NCI-H1048 (cell line): ENCODE measurements around the gene LRP2.
"Not testable (repeated sequence)": the region's sequence is repeated elsewhere in the genome, so short reads cannot be mapped to it uniquely, and the experiment has no call there.

Experiments used
- DNase-seq: peaks from one replicate; lab custom pipeline; 2025; lab: John Stamatoyannopoulos, UW

Gene LRP2

DNA sequence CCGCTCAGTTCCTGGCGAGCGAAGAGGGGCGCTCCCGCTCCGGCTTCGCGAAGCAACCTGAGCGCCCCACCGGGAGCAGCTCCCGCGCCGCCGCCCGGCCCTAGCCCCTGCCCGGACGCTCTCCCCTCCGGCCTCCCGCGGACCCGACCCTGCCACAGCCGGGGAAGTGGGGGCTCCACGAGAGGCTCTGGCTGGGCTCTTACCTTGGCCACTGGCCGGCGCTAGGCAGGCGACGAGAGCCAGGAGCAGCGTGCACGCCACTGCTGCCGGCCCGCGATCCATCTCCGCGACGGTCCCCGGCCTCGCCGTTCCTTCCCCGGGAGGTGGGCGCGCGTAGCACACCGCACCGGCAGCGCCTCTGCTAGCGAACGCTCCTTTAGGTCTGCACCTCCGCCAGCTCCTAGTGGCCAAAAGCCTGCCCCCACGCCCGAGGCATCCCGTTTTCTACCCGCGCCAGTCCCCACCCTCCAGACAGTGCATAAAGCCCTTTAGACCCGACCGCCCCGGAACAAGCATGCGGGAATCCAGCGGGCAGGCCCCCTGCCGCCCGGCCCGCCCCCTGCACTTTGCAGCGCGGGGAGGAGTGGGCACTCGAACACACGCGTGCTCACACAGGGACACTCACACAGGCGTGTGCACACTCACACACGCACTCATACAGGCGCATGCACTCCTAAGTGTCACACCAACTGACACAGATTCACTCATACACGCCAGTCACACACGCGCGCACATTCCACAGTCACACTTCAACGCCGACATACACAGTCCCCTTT is at the start of gene LRP2:
LRP2 (minus strand) TSS at position 417 of the 776 bp plus-strand sequence; CDS start at position 282, 135 bp downstream.
- DNase-seq, result no peak

DNA sequence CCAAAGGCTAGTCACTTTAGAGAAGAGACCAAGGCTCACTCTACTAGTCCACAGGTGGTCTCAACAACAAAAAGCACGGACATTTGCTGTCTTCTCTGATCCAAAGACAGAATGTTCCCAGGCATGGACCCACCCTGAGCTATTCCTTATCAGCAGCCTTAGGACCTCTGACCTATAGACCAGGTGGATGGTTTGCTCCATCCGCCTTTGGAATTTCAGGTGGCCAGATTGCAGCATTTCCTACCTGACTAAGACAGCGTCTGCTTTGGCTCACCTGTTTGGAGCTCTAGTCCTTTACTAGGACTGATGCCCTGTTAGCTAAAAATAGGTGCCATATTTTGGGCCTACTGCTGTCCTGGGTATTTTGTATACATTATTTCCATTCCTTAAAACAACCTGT is 44.6 kb upstream of the LRP2 start:
- no peak for DNase-seq

DNA sequence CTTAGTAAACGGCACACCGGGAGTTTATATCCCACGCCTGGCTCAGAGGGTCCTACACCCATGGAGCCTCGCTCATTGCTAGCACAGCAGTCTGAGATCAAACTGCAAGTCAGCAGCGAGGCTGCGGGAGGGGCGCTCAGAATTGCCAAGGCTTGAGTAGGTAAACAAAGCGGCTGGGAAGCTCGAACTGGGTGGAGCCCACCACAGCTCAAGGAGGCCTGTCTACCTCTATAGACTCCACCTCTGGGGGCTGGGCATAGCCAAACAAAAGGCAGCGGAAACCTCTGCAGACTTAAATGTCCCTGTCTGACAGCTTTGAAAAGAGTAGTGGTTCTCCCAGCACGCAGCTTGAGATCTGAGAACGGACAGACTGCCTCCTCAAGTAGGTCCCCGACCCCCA is 37.2 kb upstream of the LRP2 start:
- not testable (repeated sequence) for DNase-seq

DNA sequence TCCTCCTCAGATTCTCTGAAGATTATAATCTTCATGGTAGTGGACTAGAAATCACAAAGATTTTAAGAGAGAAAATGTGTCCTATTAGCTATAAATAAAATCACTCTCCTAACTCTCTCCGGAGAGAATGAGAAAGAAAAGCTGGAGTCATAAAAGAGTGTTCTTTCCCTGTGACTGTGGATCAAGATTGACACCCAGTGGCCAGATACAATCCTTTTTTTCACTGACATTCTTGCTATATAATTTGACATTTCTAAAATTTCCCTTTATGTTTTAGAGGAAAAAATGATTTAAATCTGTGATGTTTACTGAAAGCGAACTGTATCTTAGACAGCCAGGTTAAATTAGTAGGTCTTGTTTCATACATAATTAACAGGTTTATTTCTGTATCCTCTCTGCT is 35.4 kb upstream of the LRP2 start:
- no peak for DNase-seq

DNA sequence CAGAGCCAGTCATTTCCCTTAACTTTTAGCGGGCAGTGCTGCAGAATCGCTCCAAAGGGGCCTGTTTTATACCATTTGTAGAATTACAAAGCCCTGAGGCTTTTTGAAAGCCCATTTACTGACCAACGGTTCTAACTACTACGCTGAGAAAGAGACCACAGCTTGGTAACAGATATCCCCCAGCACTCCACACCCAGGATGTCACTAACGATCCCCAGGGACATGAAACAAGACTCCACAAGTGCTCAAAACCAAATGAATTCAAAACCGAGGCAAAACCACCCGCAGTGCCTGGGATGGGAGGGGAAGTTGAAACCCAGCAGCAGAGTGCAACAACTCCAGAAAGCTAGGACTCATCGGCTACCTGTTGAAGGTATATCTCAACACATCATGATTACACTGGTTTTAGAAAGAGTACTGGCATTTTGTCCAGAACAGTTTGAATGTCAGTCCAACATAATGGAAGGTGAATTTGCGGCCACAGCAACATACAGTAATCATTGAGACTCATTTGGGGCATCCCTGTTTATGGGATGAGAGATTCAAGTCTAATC is 33.6 kb upstream of the LRP2 start:
- no peak for DNase-seq

DNA sequence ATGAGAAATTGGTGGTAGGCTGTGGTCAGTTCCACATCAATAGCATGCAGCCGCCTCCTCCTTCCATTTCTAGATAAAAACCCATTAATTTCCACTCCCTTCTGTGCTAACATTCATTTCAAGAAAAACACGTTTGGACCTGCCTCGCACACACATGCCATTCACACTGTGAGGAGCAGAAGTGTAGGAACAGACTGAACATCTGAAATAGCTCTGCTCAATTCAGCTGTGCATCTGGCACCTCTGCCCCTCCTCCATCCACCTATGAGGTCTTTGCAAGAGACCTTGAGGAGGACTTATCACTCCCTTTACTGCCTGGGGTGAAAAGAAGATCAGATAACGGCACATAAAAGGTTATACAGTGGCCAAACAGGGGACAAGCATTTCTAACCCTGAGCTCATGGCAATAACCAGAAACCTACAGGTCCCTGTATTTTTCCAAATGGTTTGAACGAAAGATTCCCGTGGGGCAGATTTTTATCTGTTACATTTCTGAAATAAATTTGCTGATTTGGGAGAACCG is 30.8 kb upstream of the LRP2 start:
- DNase-seq, result no peak

DNA sequence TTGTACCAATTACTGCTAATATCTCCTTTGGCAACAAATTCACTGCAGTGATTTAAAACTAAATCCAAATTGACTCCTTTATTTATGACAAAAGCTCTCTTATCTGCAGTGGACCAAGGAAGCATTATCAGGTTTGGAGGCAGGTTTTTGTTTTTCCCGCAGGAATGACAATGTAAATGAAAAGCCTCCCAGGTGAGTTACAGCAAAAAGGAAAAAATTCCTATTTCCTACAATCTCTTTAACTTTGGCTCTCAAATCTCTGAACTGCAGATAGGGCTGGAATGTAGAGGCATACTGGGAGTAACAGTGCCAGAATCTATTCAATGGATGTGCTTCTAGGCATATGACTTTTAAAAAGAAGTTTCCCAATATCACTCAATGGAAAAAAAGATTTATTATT is 28.9 kb upstream of the LRP2 start:
- DNase-seq, result no peak

DNA sequence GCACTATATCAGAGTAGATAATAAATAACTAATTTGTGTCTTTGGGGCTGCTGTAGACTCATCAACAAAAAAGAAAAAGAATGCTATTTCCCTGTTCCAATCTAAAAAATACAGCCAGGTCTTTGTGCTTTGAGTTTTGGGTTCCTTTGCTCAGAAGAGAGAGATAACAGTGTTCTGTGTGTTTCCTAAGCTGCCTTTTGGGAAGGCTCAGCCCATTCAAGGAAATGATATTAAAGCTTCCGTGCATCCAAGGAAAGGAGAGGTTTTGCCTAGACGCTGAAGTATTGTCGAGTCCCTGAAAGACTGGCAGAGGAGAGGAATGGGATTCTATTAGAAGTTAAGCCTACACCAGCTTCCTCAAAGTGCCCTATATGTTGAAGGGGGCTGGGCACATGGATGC is 25.8 kb upstream of the LRP2 start:
- DNase-seq, result no peak

DNA sequence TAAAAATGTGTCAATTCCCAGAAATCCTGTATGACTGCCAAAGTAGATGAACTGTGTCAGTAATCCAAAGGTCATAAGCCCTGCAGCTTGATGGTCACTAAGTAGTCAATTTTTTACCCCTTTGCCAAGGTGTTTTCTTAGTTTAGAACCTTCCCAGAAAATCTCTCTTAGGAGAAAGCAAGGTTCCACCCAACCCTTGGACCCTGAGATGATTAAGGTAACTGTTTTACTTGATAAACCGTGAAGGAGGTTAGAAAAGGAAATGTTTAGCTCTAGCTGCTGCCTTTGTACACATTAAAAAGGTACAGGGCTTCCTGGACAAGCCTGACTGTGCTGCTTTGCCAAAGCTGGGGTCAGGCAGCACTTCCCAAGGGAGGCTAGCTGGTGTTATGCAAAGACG is 24.4 kb upstream of the LRP2 start:
- DNase-seq, result no peak

DNA sequence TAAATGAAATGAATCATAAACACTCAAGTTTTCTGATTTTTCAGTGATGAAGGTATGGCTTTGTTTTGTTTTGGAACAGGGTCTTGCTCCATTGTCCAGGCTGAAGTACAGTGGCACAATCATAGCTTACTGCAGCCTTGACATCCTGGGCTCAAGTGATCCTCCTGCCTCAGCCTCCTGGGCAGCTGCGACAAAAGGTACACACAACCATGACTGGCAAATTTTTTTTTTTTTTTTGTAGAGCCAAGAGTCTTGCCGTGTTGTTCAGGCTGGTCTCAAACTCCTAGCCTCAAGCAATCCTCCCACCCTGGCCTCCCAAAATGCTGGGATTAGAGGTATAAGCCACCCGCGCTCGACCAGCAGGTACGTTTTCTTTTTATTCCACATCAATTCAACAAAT is 22.5 kb upstream of the LRP2 start:
- no peak for DNase-seq

DNA sequence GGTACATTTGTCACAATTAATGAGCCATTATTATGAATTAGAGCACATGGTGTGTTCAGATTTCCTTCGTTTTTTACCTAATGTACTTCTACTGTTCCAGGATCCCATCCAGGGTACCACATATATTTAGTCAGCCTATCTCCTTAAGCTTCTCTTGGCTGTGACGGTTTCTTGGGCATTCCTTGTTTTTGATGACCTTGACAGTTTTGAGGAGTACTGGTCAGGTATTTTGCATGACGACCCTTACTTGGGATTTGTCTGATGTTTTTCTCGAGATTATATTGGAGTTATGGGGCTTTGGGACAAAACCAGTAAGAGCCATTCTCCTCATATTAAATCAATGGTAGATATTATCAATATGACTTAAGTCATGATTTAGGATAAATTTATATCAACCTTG is 10.2 kb upstream of the LRP2 start:
- DNase-seq, result no peak

DNA sequence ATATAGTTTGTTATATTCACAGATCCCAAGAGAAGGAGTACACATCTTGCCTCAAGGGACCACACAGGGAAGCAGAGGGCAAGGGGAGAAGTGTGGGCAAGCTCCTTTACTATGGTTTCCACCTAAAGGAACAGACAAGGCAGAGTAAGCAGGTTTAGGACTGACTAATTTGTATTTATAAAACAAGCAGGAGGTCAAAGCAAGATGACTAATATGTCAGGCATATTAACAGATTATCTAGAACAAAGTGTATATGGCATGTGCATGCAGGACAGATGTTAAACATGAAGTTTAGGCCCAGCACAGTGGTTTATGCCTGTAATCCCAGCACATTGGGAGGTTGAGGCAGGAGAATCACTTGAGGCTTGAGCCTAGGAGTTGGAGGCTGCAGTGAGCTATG is 3.7 kb upstream of the LRP2 start:
- DNase-seq, result no peak

DNA sequence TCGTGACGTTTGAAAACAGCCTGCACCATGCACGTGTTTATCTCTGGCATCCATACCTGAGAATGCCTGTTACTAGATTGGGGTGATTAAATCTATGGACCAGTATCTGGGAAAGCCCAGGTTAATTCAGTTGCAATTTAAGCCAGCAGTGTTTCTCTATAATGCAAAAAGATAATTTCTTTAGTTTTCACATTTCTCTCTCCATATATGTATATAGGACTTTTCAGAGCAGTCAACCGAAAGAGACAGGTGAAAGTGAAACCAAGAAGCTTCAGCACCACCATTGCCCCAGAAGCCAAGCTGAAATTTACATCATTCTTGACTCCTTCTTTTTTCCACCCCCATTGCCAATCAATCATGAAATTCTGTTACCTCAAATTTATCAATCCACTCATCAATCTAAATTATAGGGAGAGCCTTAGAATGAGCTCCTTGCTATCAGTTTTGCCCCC is 2.7 kb upstream of the LRP2 start:
- no peak for DNase-seq

DNA sequence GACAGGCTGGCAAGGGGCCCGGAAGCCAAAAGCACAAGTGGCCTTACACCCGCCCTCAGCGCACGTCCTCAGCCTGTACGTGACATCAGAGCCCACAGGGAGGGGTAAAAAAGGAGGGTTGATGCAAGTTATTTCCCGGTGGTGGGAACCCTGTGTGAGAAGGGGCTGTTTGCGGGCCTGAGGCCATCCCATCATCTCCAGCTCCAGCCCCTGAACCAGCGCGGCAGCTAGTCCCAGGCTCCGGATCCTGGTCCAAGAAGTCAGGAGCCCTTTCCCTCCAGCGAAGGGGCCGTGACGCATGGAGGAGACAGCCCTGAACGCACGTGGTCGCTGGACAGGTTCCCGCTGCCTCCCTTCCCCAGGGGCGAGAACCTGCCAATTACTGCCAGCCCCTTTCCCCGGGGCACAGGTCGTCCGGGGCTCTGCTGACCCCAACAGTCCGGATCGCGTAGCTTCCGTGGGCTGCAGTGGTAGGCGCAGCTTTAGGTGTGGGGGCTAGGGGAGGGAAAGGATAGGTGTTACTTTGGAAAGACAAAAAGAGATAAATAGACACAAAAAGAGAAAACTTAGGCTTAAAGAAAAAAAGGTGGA is 1.3 kb upstream of the LRP2 start:
- DNase-seq, result no peak

DNA sequence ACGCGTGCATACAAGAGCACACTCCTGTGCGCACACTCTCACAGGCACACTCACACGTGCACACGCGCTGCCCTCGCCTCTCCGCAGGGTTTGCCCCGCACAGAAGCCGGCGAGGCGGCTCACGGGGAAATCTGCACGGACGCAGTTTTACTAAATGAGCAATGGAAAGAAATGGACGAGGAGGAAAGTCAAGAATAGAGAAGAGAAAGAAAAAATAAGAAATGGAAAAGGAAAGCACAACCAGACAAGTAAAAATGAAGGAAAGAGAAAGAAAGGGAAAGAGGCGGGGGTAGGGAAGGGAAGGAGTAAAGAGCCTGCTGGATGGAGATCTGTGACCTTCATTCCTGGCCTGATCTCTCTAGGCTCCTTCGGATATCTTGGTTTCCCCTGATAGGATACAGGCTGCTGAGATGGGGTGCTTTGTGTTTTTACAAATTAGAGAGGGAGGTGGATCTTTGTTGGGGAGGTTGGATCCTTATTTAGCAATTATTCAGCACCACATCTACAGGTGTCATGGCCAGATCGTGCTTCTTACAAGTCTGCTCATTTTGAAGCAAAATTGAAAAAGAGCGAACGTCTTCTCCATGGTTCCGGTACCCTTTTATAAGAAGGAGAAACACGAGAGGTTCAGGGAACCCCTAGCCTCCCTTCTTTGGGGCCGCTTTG is 693 bp upstream of the LRP2 start:
- no peak for DNase-seq

DNA sequence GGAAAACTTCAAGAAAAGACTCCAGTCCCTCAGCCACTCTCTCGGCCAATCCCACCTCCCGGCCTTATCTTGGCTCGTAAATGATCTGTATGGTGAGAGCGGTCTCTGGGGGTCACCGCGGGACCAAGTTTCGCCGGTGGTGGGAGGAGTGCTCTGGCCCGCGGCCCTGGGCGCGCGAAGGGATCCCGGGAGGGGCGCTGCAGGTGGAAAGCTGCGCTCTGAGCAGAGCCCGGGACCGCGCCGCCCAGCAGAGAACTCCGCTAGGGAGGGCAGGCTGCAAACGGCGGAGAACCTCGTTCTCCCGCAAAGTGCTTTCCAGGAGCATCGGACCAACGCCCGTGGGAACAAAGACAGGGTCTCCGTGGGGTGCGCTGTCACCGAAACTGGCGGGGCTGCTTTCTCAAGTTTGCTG is 622 bp downstream of the LRP2 start:
- DNase-seq, result no peak

DNA sequence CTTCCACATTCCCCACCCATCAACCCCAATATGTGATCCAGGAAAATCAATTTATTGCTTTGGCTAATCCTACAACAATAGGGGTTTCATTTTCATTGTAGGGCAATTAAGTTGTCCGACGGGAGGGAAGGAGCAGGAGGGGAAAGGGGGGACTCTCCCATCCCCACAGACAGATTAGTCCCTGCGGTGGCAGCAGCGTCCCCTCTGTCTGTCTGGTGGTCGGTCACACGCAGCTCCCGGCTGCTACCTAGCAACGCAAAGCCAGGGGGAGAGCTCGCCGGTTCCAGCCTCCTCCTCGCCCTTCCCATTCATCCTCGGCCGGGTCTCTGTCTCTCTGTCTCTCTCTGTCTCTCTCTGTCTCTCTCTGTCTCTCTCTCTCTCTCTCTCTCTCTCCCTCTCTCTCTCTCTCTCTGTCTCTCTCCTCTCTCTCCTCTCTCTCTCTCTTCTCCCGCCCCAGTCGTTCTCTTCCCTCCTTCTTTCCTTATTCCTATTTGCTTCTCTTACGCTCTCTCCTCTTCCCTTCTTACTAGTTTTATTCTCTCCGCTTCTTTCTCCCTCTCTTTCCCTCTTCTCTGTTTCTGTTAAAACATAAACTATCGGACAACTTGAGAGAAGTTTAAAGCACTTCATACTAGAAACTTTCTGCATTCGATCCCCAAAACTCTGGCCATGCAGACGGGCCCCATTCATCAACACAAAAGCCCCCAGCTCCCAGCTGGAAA is 1.2 kb downstream of the LRP2 start:
- no peak for DNase-seq

DNA sequence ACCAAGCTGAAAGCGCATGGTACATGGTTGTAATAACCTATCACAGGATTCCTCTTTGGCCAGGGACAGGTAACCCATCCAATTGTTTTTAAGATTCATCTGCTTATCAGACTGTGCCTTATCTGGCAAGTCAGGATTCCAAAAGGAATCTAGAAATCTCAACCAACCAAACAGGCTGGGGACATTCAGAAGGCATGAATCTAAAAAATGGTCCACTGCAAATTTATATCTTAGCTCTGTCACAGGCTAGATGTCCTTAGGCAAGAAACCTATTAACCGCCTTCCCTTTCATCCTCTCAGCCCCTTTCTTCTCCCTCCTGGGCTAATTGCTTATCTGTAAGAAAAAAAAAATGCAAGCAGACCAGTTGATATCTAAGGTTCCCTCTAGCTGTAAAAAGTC is 4.3 kb downstream of the LRP2 start:
- DNase-seq, result no peak

DNA sequence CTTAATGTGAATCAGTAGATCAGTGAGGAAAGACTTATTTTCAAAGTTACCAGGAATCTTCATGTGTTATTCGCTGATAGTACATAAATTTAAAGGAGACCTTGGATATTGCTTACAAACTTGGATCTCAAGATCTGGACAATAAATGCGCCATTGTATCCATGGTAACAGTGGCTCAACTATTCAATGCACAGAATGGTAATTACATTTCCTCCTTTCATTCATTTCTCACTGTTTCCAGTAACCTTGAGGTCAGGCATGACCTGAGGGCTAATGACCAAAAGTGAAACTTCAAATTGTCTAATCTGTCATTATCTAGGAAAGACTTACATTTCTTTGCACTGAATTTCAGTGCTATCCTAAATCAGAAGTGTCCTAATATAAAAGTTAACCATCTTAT is 8.1 kb downstream of the LRP2 start:
- no peak for DNase-seq

DNA sequence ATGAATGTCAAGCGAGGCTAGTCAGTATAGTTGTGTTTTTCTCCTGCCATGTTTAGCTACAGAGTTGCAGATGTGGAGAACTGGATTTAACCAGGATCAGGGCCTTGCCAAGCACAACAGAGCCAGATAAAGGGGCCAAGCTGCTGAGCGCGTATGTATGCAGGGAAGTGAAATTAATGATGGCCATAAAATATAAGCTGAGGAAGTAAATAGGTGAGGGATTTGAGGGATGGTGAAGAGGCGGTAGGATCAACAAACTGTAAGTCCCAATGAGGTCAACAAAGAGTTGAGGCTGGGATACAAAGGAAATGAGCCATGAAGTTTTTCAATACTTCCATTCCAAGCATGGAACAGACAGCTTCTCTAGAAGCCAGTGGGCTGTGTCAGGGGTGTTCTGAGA is 10.6 kb downstream of the LRP2 start:
- DNase-seq, result no peak

DNA sequence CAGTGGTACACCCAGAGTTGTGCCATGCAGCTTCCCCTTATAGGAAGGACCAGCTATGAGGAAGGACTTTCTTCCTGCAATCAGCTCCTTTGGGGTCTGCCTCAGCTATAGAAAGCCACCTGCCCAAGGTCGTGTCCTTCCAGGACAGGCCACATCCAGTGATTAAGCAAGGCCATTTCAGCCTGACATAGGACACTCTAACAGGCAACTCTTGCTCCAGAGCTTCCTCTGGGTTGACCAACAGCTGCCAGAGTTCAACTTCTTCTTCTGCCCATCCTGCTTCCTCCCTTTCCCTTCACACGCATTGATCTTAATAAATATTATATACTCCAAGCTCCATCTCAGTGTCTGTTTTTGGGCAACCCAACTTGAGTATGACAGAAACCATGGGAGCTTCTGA is 12.8 kb downstream of the LRP2 start:
- DNase-seq, result no peak
